ENCODE data around the gene AQP12B.

GRCh38 chr2:240651185-240651584 is 31.5 kb downstream of the AQP12B start:
- TF ChIP-seq YY1 (IDR thresholded peaks at IDR 0.05; ENCODE audit: insufficient read depth, insufficient read length) (no peak), ZNF274 (IDR thresholded peaks at IDR 0.05; ENCODE audit: low read depth, low read length) (no peak)
